IPS DF 19.7 (cell line): ENCODE results near the gene FOXO3.
"Not testable (repeated sequence)": the region's sequence is repeated elsewhere in the genome, so short reads cannot be mapped to it uniquely, and the experiment has no call there.

Experiments
- DNase-seq: peaks from one replicate; pipeline ENCODE4 v3.0.0-alpha.2; 2013; ENCODE audit warnings: low read depth, low spot score

Gene FOXO3

DNA sequence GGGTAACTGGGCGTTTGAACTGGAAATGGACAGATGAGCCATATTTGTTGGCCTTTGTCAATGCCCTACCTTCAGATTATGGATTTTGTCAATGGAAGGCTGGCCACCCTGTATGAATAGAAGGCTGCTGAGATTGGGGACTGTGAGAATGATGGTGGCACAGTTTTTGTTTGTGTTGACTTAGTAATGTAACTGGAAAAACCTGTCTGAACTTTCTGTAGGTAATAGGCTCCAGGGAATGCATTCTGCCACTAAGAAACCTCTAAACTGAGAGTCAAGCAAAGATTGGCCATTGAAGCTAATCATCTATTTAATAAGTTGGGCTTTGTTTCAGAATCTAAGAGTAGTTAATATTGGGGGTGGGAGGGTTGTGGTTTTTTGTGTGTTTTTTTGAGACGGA is 97.5 kb downstream of the FOXO3 start:
- DNase-seq = no peak

GRCh38 chr6:108658785-108659184 is 98.1 kb downstream of the FOXO3 start:
- not testable (repeated sequence) for DNase-seq

DNA sequence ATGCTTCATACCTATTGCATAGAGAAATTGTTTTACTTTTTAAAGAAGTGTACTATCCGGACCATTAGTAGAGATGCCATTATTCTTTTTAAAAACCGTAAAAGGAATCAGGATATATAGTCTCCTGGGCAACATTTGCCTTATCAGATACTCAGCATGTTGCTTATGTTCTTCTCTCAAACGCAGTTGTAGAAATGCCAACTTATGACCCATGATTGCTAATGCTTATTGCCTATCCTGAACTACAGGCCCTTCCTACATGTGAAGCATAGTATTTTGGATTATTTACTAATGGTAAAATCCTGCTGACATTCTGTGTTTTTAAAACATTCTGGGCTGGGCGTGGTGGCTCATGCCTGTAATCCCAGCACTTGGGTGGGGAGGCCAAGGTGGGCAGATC is 99.5 kb downstream of the FOXO3 start:
- DNase-seq = no peak

- DNase-seq = no peak
Measured at GRCh38 chr6:108661430-108661829, 100.7 kb downstream of the FOXO3 start.

GRCh38 chr6:108661982-108662381 is 101.3 kb downstream of the FOXO3 start:
- no peak for DNase-seq

DNA sequence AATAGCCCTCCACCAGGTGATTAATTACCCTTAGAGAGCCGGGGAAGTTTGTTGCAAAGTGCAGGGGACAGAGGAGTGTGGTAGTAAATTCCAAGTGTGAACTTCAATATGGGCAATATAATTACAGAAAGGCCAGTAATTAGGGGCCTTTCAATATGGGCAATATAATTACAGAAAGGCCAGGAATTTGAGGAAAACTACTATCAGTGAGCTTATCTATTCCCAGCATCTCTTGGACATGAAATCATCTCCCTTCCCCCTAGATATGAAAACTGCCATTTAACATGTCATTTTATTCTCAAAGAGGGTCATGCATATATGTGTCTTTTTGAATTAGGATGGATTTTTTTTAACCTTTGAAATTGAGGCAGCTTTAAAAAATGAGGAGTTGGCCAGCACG is 102.0 kb downstream of the FOXO3 start:
- no peak for DNase-seq

- DNase-seq = not testable (repeated sequence)
Measured at GRCh38 chr6:108663494-108664064, 102.9 kb downstream of the FOXO3 start.

GRCh38 chr6:108665495-108666196 is 104.9 kb downstream of the FOXO3 start:
- DNase-seq = no peak

- peak; percentile 48 for DNase-seq
Measured at GRCh38 chr6:108666656-108667260, 106.0 kb downstream of the FOXO3 start.

GRCh38 chr6:108667993-108668392 is 107.3 kb downstream of the FOXO3 start:
- DNase-seq = no peak

- DNase-seq = no peak
Measured at GRCh38 chr6:108669673-108670072, 109.0 kb downstream of the FOXO3 start.

GRCh38 chr6:108671175-108671574 is 110.5 kb downstream of the FOXO3 start:
- no peak for DNase-seq

DNA sequence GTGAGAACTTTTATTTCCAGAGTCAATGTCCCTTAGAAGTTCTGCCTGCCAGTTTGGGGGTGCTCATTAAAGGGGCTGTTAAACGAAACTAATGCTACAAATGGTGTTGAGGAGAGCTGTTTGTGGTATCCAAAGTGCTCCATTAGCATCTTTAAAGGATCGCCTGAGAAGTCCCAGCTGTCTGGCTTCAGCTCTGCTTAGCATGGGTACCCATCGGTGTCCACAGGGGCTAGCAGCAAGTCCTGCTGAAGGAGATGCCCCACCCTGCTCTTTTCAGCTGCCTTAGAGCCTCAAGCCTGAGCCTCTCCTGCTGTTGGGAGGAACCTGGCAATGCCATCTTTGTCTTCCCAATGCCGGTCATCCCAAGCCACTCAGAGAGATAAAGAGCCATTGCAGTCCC is 111.1 kb downstream of the FOXO3 start:
- peak; percentile 45 for DNase-seq

GRCh38 chr6:108672641-108673040 is 111.9 kb downstream of the FOXO3 start:
- DNase-seq = no peak

DNA sequence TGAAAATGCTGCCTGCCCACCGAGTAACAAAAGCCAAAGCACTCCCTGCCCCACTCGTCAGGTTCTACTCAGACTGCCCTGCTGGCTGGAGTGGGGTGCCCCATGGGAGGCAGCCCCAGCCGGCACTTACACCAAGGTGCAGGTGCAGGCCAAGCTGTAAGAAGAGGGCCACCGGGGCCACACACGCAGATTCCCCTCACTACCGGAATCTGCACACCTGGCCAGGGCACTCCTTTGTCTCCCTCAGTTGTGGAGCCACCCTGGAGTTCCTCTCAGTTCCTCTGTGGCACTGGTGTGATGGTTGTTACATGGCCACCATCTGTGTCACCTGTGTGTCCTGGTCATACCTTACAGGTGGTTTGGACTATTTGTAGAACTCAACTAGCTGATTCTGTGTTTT is 112.4 kb downstream of the FOXO3 start:
- no peak for DNase-seq

DNA sequence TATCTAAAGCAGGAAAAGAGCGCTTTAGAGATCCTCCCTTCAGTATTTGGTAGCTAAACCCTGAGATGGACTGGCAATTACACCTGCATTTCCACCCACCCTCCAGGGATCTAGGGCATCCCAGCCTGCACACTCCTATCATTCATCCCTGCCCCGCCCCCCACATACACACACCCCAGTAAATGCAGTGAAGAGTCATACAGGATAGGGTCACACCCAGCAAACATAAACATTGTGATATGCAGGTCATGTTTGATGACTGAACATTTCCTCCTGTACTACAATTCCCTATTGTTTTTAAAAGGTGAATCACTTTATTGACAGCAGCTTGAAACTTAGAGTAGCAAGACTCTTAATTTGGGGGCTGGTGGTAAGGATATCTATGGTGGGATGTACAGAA is 112.9 kb downstream of the FOXO3 start:
- DNase-seq = no peak

- DNase-seq = no peak
Measured at GRCh38 chr6:108675226-108676200, 114.8 kb downstream of the FOXO3 start.

- no peak for DNase-seq
Measured at GRCh38 chr6:108676555-108676954, 115.8 kb downstream of the FOXO3 start.

DNA sequence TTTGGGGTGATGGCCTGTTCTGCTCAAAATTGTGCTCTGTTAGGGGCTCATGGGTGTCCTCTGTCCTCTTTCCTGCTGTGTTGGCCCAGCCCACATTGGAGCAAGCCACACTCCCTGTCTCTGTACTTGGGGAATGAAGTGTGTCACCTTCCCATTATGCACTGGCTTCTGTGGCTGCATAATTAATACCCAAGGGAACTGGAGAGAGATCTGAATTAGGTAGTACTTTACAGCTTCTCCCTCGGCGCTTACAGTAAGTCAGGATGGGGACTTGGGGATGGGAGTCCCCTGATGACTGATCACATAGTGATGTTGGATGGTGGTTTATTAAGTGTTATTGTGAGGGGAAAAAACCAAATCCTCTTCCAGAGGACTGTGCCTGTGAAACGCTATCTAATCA is 116.6 kb downstream of the FOXO3 start:
- DNase-seq = no peak

- DNase-seq = no peak
Measured at GRCh38 chr6:108677894-108678293, 117.2 kb downstream of the FOXO3 start.

- not testable (repeated sequence) for DNase-seq
Measured at GRCh38 chr6:108680314-108680713, 119.6 kb downstream of the FOXO3 start.

GRCh38 chr6:108681721-108682120 is 121.0 kb downstream of the FOXO3 start:
- DNase-seq = not testable (repeated sequence)
